ENCODE data around the gene HEXD. TPM values are rescaled to one million over a fixed set of nuclear protein-coding genes. Genes with fewer than 3 reads are reported as not detected.

Gene HEXD
- total RNA-seq, 1 experiment from 2014 or later, result 22.3 TPM

DNA sequence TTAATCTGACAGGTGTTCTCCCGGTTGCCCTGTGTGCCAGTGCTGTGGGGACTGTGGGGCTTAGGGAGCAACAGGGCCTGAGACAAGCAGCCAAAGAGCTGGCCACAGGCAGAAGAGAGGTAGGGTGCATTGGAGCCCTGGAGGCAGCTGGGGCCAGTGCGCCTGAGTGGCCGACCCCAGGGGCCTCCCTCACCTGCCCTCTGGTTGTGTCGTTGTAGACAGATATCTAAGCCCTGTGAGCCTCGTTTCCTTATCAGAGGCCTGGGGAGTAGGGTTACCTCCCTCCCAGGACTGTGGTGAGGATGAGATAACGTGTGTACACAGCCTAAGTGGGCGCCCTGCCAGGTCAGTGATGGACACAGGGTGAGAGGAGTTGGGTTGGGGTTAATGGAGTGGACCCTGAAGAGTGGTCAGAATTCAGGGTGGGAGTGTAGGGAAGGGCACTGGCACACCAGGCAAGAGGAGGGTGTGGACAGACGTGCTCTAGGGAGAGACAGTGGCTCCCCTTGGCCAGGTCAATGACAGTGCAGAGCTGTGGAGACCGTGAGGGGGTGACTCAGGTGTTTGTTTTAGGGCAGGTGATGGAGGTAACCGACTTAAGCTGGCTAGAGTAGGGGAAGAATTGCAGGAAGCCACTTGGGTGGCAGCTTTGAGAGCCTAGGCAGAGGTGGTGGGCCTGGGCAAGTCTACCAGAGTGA, 43.8 kb downstream of the HEXD start:
- in situ Hi-C loops (cut with HindIII; ENCODE audit: low pct_unique_long_range_greater_than_20kb, low sequenced_read_pairs), result no loop called here
- DNase-seq (ENCODE audit: low read depth), result no peak

DNA sequence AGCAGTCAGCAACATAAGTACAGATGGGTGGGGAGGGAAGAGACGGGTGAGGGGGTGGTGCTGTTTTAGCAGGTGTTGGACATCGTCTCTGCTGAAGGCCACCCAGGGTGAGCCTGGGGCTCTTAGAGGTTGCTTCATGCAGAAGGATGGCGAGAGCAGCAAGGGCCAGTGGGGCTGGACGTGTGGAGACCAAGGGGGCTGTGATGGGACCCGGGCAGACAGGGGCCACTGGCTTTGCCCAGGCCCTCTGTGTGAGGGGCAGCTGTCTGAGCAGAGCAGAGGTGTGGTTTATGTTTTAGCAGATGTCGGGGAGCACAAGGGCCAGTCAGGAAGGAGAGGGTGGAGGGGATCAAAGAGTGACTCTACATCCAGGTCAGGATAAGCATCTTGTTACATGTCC, 45.2 kb downstream of the HEXD start:
- in situ Hi-C loops (cut with HindIII; ENCODE audit: low pct_unique_long_range_greater_than_20kb, low sequenced_read_pairs), result no loop called here
- no peak for DNase-seq (ENCODE audit: low read depth)

DNA sequence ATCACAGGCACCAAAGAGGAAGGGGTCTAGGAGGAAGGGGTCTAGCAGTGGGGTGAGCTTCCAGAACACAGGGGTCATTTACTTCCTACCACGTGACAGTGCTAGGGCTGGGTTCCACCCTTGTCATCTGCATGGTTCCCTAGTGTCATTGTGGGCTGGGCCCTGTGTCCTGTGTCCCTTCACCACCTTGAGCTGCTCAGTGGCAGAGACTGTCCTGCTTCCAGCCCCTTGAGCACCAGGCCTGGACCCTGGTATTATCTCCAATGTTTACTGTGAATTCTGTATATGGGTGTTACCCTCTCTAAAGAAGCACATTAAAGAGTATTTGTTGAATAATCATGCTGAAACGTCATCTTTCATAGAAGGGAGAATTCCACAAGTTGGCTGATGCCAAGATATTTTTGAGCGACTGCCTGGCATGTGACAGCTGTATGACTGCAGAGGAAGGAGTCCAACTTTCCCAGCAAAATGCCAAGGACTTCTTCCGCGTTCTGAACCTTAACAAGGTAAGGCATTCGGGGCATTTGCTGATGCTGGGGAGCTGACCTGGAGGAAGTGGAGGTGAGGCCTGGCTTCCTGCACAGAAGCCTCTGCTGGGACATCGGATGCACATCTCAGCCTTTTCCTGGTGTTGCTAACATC, 45.9 kb downstream of the HEXD start:
- DNase-seq (ENCODE audit: low read depth), result no peak
- in situ Hi-C loops (cut with HindIII; ENCODE audit: low pct_unique_long_range_greater_than_20kb, low sequenced_read_pairs), result no loop called here

DNA sequence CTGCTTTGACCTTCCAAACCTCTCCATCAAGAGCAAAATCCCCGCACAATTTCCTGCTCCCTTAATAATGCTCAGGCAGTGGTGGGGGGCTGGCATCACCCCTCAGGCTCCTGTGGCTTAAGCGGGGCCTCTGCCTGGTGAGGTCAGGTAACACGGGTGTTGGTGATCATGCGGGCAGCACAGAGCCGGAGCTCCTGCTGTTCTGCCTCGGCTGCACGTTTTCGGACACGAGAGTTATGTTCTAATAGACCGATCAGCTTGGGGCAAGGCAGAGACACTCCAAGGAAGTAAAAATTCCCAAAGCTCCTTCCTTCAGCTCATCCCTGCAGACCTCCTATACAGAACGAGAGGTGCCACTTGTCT, 46.4 kb downstream of the HEXD start:
- in situ Hi-C loops (cut with HindIII; ENCODE audit: low pct_unique_long_range_greater_than_20kb, low sequenced_read_pairs), result no loop called here
- no peak for DNase-seq (ENCODE audit: low read depth)

DNA sequence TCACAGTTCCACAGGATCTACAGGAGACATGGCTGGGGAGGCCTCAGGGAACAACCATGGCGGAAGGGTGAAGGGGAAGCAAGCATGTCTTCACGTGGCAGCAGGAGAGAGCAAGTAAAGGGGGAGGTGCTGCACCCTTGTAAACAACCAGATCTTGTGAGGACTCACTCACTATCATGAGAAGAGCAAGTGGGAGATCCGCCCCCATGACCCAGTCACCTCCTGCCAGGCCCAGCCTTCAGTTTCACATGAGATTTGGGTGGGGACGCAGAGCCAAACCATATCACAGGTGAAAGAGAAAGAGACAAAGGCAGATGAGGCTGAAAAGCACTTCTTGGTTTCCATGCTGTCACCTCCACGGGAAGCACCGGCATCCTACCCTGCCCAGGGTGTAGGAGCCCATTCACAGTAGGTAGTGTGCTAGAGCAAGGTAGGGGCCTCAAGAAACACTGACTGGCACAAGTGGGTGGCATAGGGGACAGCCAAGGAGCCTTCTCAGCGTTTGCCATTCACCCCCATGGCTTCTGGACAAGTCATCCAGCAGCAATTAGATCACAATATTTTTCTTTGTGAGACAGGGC, 47.0 kb downstream of the HEXD start:
- DNase-seq (ENCODE audit: low read depth), result no peak
- in situ Hi-C loops (cut with HindIII; ENCODE audit: low pct_unique_long_range_greater_than_20kb, low sequenced_read_pairs), result no loop called here

DNA sequence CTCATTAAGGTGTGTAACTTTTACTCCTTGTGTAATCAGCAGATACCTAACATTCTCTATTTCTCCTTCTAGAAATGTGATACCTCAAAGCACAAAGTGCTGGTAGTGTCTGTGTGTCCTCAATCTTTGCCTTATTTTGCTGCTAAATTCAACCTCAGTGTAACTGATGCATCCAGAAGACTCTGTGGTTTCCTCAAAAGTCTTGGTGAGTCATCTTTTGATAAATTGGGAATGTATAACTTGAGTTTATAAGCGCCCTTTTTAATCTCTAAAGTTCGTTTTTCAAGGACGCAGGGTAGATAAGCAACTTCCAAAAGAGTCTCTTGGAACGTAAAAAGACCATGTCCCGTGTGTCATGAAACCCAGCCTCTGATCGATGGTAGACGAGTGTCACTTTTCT, 50.5 kb downstream of the HEXD start:
- in situ Hi-C loops (cut with HindIII; ENCODE audit: low pct_unique_long_range_greater_than_20kb, low sequenced_read_pairs), result no loop called here
- no peak for DNase-seq (ENCODE audit: low read depth)

DNA sequence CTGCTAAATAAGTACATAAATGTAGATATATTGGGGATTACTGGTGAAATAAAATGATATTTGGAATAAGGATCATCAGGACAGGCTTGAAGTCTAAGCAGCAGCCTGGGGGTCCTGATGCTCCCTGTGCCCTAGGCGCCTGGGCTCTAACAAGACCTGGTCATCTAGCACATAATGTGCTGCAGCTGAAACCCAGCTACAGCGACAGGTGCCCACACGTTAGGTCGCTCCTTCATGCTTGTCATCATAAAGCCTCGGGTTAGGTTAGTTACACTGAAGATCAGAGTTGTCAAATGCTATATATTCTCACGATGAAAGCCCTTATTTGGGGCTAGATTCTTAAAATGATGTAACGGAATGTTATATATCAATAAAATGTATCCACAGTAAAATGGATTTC, 51.9 kb downstream of the HEXD start:
- no peak for DNase-seq (ENCODE audit: low read depth)
- in situ Hi-C loops (cut with HindIII; ENCODE audit: low pct_unique_long_range_greater_than_20kb, low sequenced_read_pairs), result no loop called here

DNA sequence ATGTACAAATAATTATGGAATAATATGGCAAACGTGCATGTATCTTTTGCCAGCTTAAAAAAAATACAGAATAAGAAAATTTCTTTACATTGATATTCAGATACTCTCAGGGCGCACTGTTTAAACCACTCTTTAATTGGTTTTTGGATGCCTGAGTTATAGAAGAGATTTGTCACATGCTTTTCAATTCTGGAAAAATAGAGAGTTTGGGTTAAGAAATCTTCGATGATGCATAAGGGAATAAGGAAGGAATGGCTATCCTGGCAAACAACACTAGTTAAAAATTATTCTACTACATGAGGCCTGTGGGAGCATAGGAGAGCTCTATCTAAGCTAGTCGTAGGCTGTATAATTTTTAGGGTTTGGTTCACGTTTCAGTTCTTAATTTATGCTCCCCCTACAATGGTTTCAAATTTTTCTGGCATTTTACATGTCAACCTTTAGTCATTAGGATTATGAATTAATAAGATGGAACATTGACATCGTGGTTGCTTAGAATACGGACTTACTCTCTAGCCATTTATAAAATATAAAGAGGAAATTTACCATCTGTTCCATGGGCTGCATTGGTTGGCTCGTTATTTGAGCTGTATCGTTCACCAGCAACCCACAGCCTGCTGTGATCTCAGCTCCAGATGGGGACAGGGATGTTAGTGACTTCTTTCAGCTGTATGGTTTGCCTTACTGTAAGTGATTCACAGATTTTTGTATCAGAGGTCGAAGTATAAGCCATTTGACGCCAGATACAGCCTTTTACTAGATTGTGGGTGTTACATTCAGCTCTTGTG, 56.3 kb downstream of the HEXD start:
- no peak for DNase-seq (ENCODE audit: low read depth)
- in situ Hi-C loops (cut with HindIII; ENCODE audit: low pct_unique_long_range_greater_than_20kb, low sequenced_read_pairs), result no loop called here

DNA sequence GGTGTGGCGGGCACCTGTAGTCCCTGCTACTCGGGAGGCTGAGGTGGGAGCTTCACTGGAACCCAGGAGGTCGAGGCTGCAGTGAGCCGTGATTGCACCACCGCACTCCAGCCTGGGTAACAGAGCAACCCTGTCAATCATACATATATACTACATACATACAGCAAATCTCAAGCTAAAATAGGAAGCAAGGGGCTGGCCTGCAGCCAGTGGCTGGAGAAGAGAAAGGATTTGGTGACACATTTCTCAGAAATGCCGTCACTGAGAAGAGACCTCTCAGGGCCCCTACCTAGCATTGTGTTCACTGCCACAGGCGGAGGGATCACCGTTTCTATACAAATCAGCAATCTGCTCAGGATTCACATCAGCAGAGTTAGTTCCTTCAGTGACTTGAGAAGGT, 57.3 kb downstream of the HEXD start:
- in situ Hi-C loops (cut with HindIII; ENCODE audit: low pct_unique_long_range_greater_than_20kb, low sequenced_read_pairs), result no loop called here
- DNase-seq (ENCODE audit: low read depth), result no peak

DNA sequence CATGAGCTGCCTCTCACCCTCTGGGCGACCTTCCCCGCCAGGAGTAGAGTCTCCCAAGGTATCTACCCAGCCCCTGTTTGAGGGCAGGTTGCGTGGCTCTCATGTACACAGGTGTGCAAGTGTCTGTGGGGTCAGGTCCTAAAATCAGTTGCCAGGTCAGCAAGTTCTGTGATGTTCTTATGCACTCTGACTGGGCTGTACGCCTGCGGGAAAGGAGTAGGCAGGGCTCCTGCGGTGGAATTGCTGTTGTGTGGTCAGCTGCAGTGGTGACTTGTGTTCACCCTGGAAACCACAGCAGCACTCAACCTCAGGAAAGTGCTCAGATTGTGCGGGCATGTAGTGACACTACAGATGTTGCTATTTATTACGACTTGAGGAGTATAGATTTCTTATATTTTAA, 59.8 kb downstream of the HEXD start:
- in situ Hi-C loops (cut with HindIII; ENCODE audit: low pct_unique_long_range_greater_than_20kb, low sequenced_read_pairs), result no loop called here
- DNase-seq (ENCODE audit: low read depth), result no peak

DNA sequence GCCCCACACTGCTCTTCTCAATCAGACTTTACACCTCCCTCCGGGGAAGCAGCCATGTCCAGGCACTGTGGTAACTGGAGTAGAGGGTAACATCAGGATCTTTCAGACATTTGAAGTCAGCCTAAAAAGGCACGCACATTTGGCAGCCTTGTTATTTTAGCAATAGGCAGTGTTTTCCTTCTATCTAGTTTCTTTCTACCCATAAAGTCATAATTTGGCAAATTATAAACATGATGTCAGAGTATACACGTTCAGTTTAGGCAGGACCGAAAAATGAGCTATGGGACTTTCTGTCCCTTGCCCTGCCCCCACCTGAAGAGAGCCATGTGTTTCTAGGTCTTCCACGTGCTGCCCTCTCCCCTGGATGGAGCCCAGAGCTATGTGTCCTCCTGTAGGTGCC, 61.5 kb downstream of the HEXD start:
- in situ Hi-C loops (cut with HindIII; ENCODE audit: low pct_unique_long_range_greater_than_20kb, low sequenced_read_pairs), result no loop called here
- no peak for DNase-seq (ENCODE audit: low read depth)

DNA sequence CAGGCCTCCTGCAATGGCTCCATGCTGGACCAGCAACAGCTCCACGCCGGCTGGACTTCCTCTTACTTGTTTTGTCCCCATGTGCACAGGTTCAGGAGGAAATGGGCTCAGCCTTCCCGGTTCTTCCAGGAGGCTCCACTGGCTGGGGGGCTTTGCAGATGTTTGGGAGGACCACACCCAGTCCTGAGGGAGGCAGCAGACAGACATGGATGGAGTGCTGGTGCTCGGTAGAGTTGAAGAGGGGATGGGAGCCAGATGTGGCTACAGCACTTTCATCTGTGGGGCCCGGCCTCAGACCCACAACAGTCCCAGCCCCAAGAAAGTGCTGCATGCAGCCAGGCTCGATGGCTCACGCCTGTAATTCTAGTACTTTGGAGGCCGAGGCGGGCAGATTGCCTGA, 62.2 kb downstream of the HEXD start:
- DNase-seq (ENCODE audit: low read depth), result no peak
- in situ Hi-C loops (cut with HindIII; ENCODE audit: low pct_unique_long_range_greater_than_20kb, low sequenced_read_pairs), result no loop called here

DNA sequence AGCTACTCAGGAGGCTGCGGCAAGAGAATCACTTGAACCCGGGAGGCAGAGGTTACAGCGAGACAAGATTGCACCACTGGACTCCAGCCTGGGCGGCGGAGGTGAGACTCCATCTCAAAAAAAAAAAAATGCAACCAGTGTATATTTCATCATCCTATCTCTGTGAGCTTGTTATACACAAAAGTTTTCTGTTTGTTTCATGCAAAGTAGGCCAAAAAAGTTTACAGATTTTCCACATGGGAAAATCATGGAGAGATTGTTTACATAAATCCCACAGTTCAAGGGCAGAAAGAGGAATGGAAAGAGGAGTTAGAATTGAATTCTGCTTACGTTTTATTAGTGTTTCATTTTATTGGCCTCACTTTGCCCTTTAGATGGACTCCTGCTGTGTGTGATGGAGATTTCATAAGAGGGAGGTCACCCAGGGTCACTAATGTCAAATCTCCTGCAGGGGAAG, 65.1 kb downstream of the HEXD start:
- no peak for DNase-seq (ENCODE audit: low read depth)
- in situ Hi-C loops (cut with HindIII; ENCODE audit: low pct_unique_long_range_greater_than_20kb, low sequenced_read_pairs), result no loop called here

DNA sequence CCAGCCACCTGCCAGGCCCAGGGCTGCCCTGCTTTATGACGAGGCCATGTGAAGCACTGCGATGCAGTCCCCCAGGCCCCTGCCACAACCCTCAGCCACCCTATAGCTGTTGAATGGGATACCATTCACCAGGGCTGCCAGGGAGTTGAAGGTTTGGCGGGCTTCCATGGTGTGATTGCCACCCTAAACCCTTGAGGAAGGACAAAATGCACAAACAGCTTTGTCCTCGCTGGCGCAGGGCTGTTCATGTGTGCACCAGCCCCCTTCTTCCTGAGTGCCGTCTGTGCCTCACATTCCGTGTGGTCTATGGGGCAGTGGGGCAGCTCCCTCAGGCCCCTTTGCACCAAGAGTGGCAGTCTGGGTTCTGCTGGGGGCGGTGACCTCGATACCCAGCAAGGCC, 65.7 kb downstream of the HEXD start:
- in situ Hi-C loops (cut with HindIII; ENCODE audit: low pct_unique_long_range_greater_than_20kb, low sequenced_read_pairs), result no loop called here
- no peak for DNase-seq (ENCODE audit: low read depth)

DNA sequence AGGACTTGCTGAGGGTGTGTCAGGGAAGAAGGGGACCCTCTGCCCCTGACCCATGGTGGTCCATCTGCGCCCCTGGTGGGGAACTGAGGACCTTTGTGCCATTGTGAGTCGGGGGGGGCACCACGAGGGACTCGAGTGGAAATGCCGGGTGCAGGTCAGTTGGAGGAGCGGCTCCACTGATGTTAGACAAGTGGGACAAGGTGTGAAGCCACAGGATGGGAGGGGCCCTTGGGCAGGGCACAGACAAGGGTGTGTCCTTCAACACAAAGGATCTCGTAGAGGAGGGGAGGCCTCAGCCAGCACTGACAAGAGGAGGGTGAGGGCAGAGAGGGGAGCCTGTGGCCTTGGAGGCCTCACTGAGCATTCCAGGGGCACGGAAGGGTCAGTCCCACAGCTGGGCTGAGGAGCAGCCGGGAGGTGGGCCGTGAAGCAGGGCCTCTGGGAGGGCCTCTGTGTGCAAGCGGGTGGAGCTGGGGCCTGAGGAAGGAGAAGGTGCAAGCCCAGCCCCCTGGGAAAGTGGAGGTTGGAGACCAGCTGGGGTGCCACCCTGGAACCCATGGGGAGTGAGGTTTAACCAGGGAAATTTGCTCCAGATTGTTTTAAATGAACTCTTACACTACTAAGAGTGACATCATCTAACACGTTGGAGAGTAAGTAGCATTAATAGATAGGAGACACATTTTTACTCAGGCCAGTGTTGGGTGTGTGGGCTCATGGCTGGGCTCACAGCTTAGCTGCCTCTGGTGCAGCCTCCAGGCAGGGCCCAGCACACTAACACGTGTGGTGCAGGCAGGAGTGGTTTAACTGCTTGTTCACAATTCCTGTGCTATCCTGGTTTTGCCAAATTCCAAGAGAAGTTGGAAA, 68.3 kb downstream of the HEXD start:
- in situ Hi-C loops (cut with HindIII; ENCODE audit: low pct_unique_long_range_greater_than_20kb, low sequenced_read_pairs), result no loop called here
- no peak for DNase-seq (ENCODE audit: low read depth)

DNA sequence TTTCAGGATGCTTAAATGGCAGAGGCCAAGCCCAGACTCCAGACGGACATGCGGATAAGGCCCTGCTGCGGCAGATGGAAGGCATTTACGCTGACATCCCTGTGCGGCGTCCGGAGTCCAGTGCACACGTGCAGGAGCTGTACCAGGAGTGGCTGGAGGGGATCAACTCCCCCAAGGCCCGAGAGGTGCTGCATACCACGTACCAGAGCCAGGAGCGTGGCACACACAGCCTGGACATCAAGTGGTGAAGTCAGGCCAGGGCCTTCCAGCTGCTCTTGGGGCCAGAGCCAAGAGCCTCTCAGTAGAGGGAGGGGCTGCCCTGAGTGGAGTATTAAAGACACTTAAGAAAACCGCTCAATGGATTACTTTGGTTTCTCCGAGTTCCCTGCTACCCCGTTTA, 69.8 kb downstream of the HEXD start:
- no peak for DNase-seq (ENCODE audit: low read depth)
- in situ Hi-C loops (cut with HindIII; ENCODE audit: low pct_unique_long_range_greater_than_20kb, low sequenced_read_pairs), result no loop called here

DNA sequence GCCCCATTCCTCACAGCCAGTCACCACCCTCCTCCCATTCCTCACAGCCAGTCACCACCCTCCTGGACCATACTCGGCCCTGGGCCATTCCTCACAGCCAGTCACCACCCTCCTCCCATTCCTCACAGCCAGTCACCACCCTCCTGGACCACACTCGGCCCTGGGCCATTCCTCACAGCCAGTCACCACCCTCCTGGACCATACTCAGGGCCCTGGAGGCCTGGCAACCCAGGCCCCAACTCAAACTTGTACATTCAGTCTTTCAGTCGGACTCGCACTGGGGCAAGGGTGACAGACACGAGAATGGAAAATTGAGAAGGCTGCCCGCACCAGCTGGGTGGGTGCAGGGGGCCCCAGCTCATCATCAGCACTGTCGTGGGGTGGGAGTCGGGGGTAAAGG, 71.0 kb downstream of the HEXD start:
- DNase-seq (ENCODE audit: low read depth), result no peak
- in situ Hi-C loops (cut with HindIII; ENCODE audit: low pct_unique_long_range_greater_than_20kb, low sequenced_read_pairs), result no loop called here

DNA sequence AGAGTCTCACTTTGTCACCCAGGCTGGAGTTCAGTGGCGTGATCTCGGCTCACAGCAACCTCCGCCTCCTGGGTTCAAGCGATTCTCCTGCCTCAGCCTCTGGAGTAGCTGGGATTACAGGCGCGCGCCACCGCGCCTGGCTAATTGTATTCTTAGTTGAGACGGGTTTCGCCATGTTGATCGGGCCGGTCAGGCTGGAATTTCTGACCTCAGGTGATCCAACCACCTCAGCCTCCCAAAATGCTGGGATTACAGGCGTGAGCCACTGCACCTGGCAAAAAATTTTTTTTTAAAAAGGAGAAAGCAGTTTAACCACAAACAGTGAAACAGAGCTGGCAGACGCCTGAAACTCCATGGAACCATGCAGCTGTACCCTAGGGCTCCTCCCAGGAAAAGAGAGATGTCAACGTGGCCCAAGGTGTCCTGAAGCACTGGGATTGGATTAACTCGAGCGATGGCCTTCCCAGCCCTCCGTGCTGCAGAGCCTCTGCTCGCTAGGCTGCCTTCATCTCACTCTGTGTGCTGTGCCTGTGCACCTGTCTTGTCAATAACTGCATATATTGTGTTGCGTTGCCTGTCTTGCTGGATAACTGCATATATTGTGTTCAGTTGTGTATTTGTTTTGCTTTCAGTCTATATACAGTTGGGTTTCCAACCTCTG, 71.8 kb downstream of the HEXD start:
- in situ Hi-C loops (cut with HindIII; ENCODE audit: low pct_unique_long_range_greater_than_20kb, low sequenced_read_pairs), result no loop called here
- no peak for DNase-seq (ENCODE audit: low read depth)

Measured in Caki2 (cell line).